Embryonic facial prominence (tissue), 1 donor: ENCODE measurements around the gene PCSK2.

Source experiments
- DNase-seq: peaks from one replicate; pipeline ENCODE4 v3.0.0-alpha.2; 2016; ENCODE audit errors: extremely low spot score

PCSK2 gene

DNA sequence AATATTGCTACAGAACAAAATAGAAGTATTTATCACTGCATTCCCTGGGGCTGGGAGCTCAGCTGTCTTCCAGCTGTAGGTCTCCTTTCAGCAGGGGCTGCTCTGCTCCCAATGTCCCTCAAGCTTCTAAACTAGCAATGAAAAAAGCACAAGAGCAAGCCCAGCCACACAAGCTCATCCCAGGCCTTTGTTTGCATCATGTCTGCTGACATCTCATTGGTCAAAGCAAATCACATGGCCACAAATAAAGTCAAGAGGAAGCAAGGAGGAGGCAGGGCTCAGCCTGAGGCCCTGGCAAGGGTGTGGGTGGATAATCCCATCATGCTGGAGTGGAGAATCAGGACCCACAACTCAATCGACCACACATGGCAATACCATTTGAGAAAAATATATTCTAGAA is 306.6 kb downstream of the PCSK2 start:
- no peak for DNase-seq

- no peak for DNase-seq
Observed at GRCh38 chr20:17534077-17534476, 307.2 kb downstream of the PCSK2 start.
